MM.1S (cell line): ENCODE results near the gene TGM4.

Experiments used
- DNase-seq: peaks from one replicate; pipeline ENCODE4 v3.0.0-alpha.2; 2015
- H2AFZ ChIP-seq: fragments of 300-600 bp; sonication (generic); 2 replicates; pipeline ENCODE4 v1.6.0; 2016; ENCODE audit warnings: antibody characterized with exemption, low read length
- H3F3A ChIP-seq: fragments of 300-600 bp; sonication (generic); 2 replicates; pipeline ENCODE4 v1.6.1; 2016; ENCODE audit warnings: mild to moderate bottlenecking, antibody characterized with exemption, low read length, moderate library complexity, mixed read lengths; ENCODE audit not compliant: insufficient read depth
- H3K27ac ChIP-seq: fragments of 300-600 bp; sonication (generic); 2 replicates; pipeline ENCODE4 v1.5.1; 2016; ENCODE audit warnings: mild to moderate bottlenecking, low read length
- H3K27me3 ChIP-seq: fragments of 300-600 bp; sonication (generic); replicated peaks from 2 replicates; pipeline ENCODE4 v1.6.0; 2016; ENCODE audit warnings: low read length; ENCODE audit not compliant: insufficient read depth
- H3K36me3 ChIP-seq: fragments of 300-600 bp; sonication (generic); replicated peaks from 2 replicates; pipeline ENCODE4 v1.6.1; 2016; ENCODE audit warnings: mild to moderate bottlenecking, low read length, mixed read lengths; ENCODE audit not compliant: insufficient read depth
- H3K4me1 ChIP-seq: fragments of 300-600 bp; sonication (generic); 2 replicates; pipeline ENCODE4 v1.6.1; 2016; ENCODE audit warnings: low read length, mixed read lengths
- H3K4me2 ChIP-seq: fragments of 300-600 bp; sonication (generic); 2 replicates; pipeline ENCODE4 v1.6.0; 2016; ENCODE audit warnings: low read depth, low read length
- H3K4me3 ChIP-seq: fragments of 300-600 bp; sonication (generic); 2 replicates; pipeline ENCODE4 v1.5.1; 2016; ENCODE audit warnings: low read length, mixed read lengths
- H3K79me2 ChIP-seq: fragments of 300-600 bp; sonication (generic); 2 replicates; pipeline ENCODE4 v1.6.1; 2016; ENCODE audit warnings: mixed run types, low read length, mixed read lengths
- H3K9ac ChIP-seq: fragments of 300-600 bp; sonication (generic); 2 replicates; pipeline ENCODE4 v1.6.1; 2016; ENCODE audit warnings: low read length, mixed read lengths
- H3K9me2 ChIP-seq: fragments of 300-600 bp; sonication (generic); replicated peaks from 2 replicates; pipeline ENCODE4 v1.6.1; 2016; ENCODE audit warnings: mild to moderate bottlenecking, low read length, mixed read lengths; ENCODE audit not compliant: insufficient read depth
- H3K9me3 ChIP-seq: fragments of 300-600 bp; sonication (generic); replicated peaks from 2 replicates; pipeline ENCODE4 v1.6.1; 2016; ENCODE audit warnings: mild to moderate bottlenecking, low read length, mixed read lengths; ENCODE audit not compliant: insufficient read depth
- H4K20me1 ChIP-seq: fragments of 300-600 bp; sonication (generic); 2 replicates; pipeline ENCODE4 v1.6.1; 2016; ENCODE audit warnings: mild to moderate bottlenecking, low read length, moderate library complexity, mixed read lengths; ENCODE audit not compliant: insufficient read depth
- EZH2 ChIP-seq: fragments of 300-600 bp; sonication (generic); optimal IDR thresholded peaks from 2 replicates; pipeline ENCODE3; 2017; ENCODE audit warnings: low read depth, mild to moderate bottlenecking, antibody characterized with exemption, low read length, mixed read lengths
- EZH2phosphoT487 ChIP-seq: fragments of 300-600 bp; sonication (generic); IDR thresholded peaks from 2 replicates; pipeline ENCODE4 v1.6.1; 2018; ENCODE audit warnings: antibody characterized with exemption, low read length
- TF ChIP-seq, protein P1 (sequence below): fragments of 300-600 bp; sonication (generic); IDR thresholded peaks from 2 replicates; pipeline ENCODE4 v1.5.1; 2016; ENCODE audit warnings: antibody characterized with exemption, low read length, mixed read lengths

The TGM4 gene

DNA sequence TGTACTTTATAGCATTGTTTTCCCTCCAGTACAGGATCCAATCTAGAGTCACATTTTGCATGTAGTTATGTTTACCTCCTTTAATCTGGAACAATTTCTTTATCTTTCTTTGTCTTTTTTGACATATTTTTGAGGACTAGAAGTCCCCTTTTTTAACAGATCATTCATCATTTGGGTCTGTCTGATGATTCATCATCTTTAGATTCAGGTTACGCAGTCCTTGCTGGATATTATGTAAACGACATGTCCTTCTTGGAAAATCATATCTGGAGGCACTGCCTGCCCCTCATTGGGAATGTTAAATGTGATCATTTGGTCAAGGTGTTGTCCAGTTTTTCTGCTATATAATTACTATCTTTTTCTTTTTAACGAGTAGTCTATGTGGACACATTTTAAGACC lies 18.3 kb downstream of the TGM4 start:
- no peak for DNase-seq
- Histone ChIP-seq H3K9me3 (no peaks in the 10 kb centered on the region), H3K27me3 (no peaks in the 10 kb centered on the region), H4K20me1 (no peaks in the 10 kb centered on the region), H2AFZ (no peak overlapping the region), H3K9ac (no peak overlapping the region), H3K36me3 (no peaks in the 10 kb centered on the region), H3K4me2 (no peak overlapping the region), H3K4me3 (no peak overlapping the region), H3K79me2 (no peaks in the 10 kb centered on the region), H3K9me2 (no peaks in the 10 kb centered on the region), H3K4me1 (no peaks in the 10 kb centered on the region), H3K27ac (no peak overlapping the region), H3F3A (no peaks in the 10 kb centered on the region)
- TF ChIP-seq EZH2phosphoT487 (no peak), EZH2 (no peak)
- TF ChIP-seq, protein P1, sequence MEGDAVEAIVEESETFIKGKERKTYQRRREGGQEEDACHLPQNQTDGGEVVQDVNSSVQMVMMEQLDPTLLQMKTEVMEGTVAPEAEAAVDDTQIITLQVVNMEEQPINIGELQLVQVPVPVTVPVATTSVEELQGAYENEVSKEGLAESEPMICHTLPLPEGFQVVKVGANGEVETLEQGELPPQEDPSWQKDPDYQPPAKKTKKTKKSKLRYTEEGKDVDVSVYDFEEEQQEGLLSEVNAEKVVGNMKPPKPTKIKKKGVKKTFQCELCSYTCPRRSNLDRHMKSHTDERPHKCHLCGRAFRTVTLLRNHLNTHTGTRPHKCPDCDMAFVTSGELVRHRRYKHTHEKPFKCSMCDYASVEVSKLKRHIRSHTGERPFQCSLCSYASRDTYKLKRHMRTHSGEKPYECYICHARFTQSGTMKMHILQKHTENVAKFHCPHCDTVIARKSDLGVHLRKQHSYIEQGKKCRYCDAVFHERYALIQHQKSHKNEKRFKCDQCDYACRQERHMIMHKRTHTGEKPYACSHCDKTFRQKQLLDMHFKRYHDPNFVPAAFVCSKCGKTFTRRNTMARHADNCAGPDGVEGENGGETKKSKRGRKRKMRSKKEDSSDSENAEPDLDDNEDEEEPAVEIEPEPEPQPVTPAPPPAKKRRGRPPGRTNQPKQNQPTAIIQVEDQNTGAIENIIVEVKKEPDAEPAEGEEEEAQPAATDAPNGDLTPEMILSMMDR, result no peak

DNA sequence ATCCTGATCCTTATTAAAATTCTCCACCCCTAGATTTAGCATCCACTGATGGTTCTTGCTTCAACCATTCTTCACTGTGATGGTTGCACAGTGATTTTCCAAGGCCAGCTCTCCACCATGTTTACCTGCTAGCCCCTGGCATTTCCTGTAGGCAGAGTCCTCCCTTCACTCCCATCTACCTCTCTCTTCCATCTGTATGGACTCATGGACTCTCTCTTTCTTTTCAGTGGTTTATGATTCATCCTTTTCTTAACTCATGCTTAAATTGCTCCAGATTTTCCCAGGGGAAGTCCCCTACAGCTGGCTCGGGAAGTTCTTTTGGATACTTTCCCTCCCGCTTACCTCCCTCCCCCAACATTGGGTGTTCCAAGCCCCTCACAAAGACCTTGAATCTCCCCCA lies 18.7 kb downstream of the TGM4 start:
- H4K20me1 ChIP-seq, result no peaks in the 10 kb centered on the region
- H3K9me2 ChIP-seq, result no peaks in the 10 kb centered on the region
- no peaks in the 10 kb centered on the region for H3K79me2 ChIP-seq
- no peaks in the 10 kb centered on the region for H3K4me1 ChIP-seq
- no peak for TF ChIP-seq EZH2phosphoT487
- TF ChIP-seq EZH2, result no peak
- TF ChIP-seq, protein P1, result no peak
- no peaks in the 10 kb centered on the region for H3K36me3 ChIP-seq
- H3K9me3 ChIP-seq, result no peaks in the 10 kb centered on the region
- H2AFZ ChIP-seq, result no peak overlapping the region
- H3K4me3 ChIP-seq, result no peak overlapping the region
- H3K9ac ChIP-seq, result no peak overlapping the region
- H3K27ac ChIP-seq, result no peak overlapping the region
- no peak for DNase-seq
- H3F3A ChIP-seq, result no peaks in the 10 kb centered on the region
- H3K27me3 ChIP-seq, result no peaks in the 10 kb centered on the region
- H3K4me2 ChIP-seq, result no peak overlapping the region

DNA sequence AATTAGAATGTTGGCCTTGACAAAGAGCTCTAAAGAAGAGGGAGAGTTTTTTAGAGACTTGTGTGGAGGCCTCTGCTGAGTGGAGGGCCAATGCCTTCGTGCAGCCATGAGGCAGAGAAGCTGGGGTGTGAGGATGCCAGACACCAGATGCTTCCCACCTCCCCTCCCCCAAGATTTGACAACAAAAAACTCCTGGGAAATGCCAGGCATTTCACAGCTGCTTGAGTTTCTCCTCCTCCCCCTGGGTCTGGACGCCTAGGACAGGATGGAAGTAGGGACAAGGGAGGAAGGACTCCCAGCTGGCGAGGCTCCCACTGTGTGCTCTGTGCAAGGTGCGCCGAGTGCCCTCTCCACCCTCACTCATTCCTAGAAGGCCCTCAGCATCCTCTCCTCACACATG lies 20.1 kb downstream of the TGM4 start:
- H3K4me2 ChIP-seq, result no peak overlapping the region
- no peak for DNase-seq
- H3K9ac ChIP-seq, result no peak overlapping the region
- H3K36me3 ChIP-seq, result no peaks in the 10 kb centered on the region
- no peaks in the 10 kb centered on the region for H4K20me1 ChIP-seq
- TF ChIP-seq, protein P1, result no peak
- no peak for TF ChIP-seq EZH2phosphoT487
- no peaks in the 10 kb centered on the region for H3K9me3 ChIP-seq
- H3K27me3 ChIP-seq, result no peaks in the 10 kb centered on the region
- H3K9me2 ChIP-seq, result no peaks in the 10 kb centered on the region
- no peak overlapping the region for H2AFZ ChIP-seq
- H3K4me1 ChIP-seq, result no peaks in the 10 kb centered on the region
- H3F3A ChIP-seq, result no peaks in the 10 kb centered on the region
- H3K27ac ChIP-seq, result no peak overlapping the region
- H3K4me3 ChIP-seq, result no peak overlapping the region
- no peaks in the 10 kb centered on the region for H3K79me2 ChIP-seq
